ENCODE results near the gene NFATC3.
"Not testable (repeated sequence)": the region's sequence is repeated elsewhere in the genome, so short reads cannot be mapped to it uniquely, and the experiment has no call there.

NFATC3 gene

DNA sequence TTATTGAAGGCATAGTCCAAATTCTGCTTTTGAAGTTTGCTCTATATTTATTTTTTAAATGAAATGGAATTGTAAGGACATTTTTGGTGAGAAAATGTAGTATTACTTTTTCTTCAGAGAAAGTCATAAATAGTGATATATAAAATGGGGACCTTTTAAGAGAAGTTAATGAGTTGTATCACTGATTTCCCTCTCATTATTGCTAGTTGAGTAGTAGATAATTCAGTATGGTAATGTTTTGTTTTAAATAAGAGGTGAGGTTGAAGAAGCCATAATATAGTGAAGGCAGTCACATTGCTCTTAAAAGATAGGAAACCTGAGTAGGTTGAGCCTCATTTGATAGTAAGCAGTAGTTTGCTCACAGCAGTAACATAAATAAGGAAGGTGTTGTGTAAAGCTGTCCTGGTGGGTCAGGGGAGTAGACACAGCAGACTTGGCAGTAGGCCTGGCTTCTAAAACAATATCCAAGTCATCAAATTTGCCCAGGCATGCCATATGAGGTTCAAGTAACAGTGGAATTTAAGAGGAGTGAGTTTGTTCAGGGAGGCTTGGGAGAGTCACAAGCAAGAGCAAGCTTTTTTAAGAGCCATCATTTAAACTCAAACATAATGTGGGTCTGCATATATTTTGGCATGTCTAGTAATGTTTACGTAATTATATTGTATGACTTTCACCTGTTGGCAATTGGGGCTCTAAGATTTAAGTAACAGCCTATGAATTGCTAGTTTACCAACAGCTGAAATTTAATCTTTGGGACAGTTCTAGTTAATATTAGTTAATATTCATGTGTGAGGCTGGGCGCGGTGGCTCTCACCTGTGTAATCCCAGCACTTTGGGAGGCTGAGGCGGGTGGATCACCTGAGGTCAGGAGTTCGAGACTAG lies 6.5 kb downstream of the NFATC3 start:
- Histone ChIP-seq H3K23ac (ENCODE audit: low read length) (no peak overlapping the region), H3K4ac (ENCODE audit: low read depth, low read length) (no peak overlapping the region), H2AK5ac (ENCODE audit: low read length) (no peak overlapping the region), H3K4me1 (ENCODE audit: control insufficient read depth in 1 of 2, insufficient read depth in 2 of 2, low read length in 2 of 2) (no peaks in the 10 kb centered on the region), H4K8ac (ENCODE audit: low read depth, low read length) (no peak overlapping the region), H2BK12ac (ENCODE audit: low read length) (no peak overlapping the region), H3K36me3 (ENCODE audit: control insufficient read depth in 1 of 2, insufficient read depth in 2 of 2, low read length in 2 of 2) (no peaks in the 10 kb centered on the region), H3K4me2 (ENCODE audit: low read length) (no peak overlapping the region), H3K27ac (ENCODE audit: low read depth, low read length) (no peak overlapping the region), H3K27me3 (ENCODE audit: insufficient read depth, low read length) (no peaks in the 10 kb centered on the region), H3K4me3 (ENCODE audit: low read depth, low read length) (no peak overlapping the region), H3K9ac (ENCODE audit: low read length) (no peak overlapping the region), H2BK5ac (ENCODE audit: low read depth, low read length, poor library complexity) (no peak overlapping the region), H3K79me2 (ENCODE audit: control insufficient read depth, insufficient read depth, low read length, poor library complexity) (peaks cover 1% of the 10 kb centered on the region), H4K12ac (ENCODE audit: low read depth, low read length) (no peak overlapping the region), H2AFZ (ENCODE audit: insufficient read depth, low read length, poor library complexity) (no peak overlapping the region), H3K14ac (ENCODE audit: low read length) (no peak overlapping the region), H3K9me3 (ENCODE audit: insufficient read depth, low read depth, low read length) (no peaks in the 10 kb centered on the region), H2BK120ac (ENCODE audit: insufficient read depth, low read length, poor library complexity) (no peak overlapping the region), H3K79me1 (ENCODE audit: low read length) (no peaks in the 10 kb centered on the region), H3K18ac (ENCODE audit: low read length) (no peak overlapping the region), H4K91ac (ENCODE audit: low read depth, low read length) (no peak overlapping the region)
- WGBS (ENCODE audit: extremely low coverage, insufficient coverage, insufficient read length): no CpG with 5 or more reads among the region's 5 CpGs
- no peak for DNase-seq

- not testable (repeated sequence) for H2BK12ac ChIP-seq (ENCODE audit: low read length); H3K36me3 ChIP-seq (ENCODE audit: control insufficient read depth in 1 of 2, insufficient read depth in 2 of 2, low read length in 2 of 2); H3K18ac ChIP-seq (ENCODE audit: low read length); H2AK5ac ChIP-seq (ENCODE audit: low read length); H3K4me2 ChIP-seq (ENCODE audit: low read length); H2AFZ ChIP-seq (ENCODE audit: insufficient read depth, low read length, poor library complexity); H3K9ac ChIP-seq (ENCODE audit: low read length); H3K27ac ChIP-seq (ENCODE audit: low read depth, low read length); H3K4me3 ChIP-seq (ENCODE audit: low read depth, low read length); H3K4me1 ChIP-seq (ENCODE audit: control insufficient read depth in 1 of 2, insufficient read depth in 2 of 2, low read length in 2 of 2); H4K91ac ChIP-seq (ENCODE audit: low read depth, low read length); H3K14ac ChIP-seq (ENCODE audit: low read length); DNase-seq; H3K27me3 ChIP-seq (ENCODE audit: insufficient read depth, low read length); H3K79me2 ChIP-seq (ENCODE audit: control insufficient read depth, insufficient read depth, low read length, poor library complexity); H3K4ac ChIP-seq (ENCODE audit: low read depth, low read length); H3K9me3 ChIP-seq (ENCODE audit: insufficient read depth, low read depth, low read length); H4K12ac ChIP-seq (ENCODE audit: low read depth, low read length); H4K8ac ChIP-seq (ENCODE audit: low read depth, low read length); H3K79me1 ChIP-seq (ENCODE audit: low read length); H2BK120ac ChIP-seq (ENCODE audit: insufficient read depth, low read length, poor library complexity); H2BK5ac ChIP-seq (ENCODE audit: low read depth, low read length, poor library complexity); H3K23ac ChIP-seq (ENCODE audit: low read length)
- no CpG with 5 or more reads among the region's 10 CpGs for WGBS (ENCODE audit: extremely low coverage, insufficient coverage, insufficient read length)
Measured at GRCh38 chr16:68092275-68092674, 7.1 kb downstream of the NFATC3 start.

- Histone ChIP-seq H3K4me1 (ENCODE audit: control insufficient read depth in 1 of 2, insufficient read depth in 2 of 2, low read length in 2 of 2) (no peaks in the 10 kb centered on the region), H3K23ac (ENCODE audit: low read length) (no peak overlapping the region), H3K27ac (ENCODE audit: low read depth, low read length) (no peak overlapping the region), H3K79me2 (ENCODE audit: control insufficient read depth, insufficient read depth, low read length, poor library complexity) (no peaks in the 10 kb centered on the region), H4K91ac (ENCODE audit: low read depth, low read length) (no peak overlapping the region), H3K79me1 (ENCODE audit: low read length) (no peaks in the 10 kb centered on the region), H3K18ac (ENCODE audit: low read length) (no peak overlapping the region), H2AFZ (ENCODE audit: insufficient read depth, low read length, poor library complexity) (no peak overlapping the region), H2BK5ac (ENCODE audit: low read depth, low read length, poor library complexity) (no peak overlapping the region), H2BK12ac (ENCODE audit: low read length) (no peak overlapping the region), H3K36me3 (ENCODE audit: control insufficient read depth in 1 of 2, insufficient read depth in 2 of 2, low read length in 2 of 2) (no peaks in the 10 kb centered on the region), H2BK120ac (ENCODE audit: insufficient read depth, low read length, poor library complexity) (no peak overlapping the region), H4K12ac (ENCODE audit: low read depth, low read length) (no peak overlapping the region), H3K9ac (ENCODE audit: low read length) (no peak overlapping the region), H3K4ac (ENCODE audit: low read depth, low read length) (no peak overlapping the region), H3K14ac (ENCODE audit: low read length) (no peak overlapping the region), H3K27me3 (ENCODE audit: insufficient read depth, low read length) (no peaks in the 10 kb centered on the region), H2AK5ac (ENCODE audit: low read length) (no peak overlapping the region), H4K8ac (ENCODE audit: low read depth, low read length) (no peak overlapping the region), H3K4me3 (ENCODE audit: low read depth, low read length) (no peak overlapping the region), H3K4me2 (ENCODE audit: low read length) (no peak overlapping the region), H3K9me3 (ENCODE audit: insufficient read depth, low read depth, low read length) (no peaks in the 10 kb centered on the region)
- DNase-seq: peak in 1 of 2 donors; percentile 10
- WGBS (ENCODE audit: extremely low coverage, insufficient coverage, insufficient read length): no CpG with 5 or more reads among the region's 5 CpGs
Measured at GRCh38 chr16:68093816-68094613, 8.8 kb downstream of the NFATC3 start.

GRCh38 chr16:68094614-68094934 lies 9.4 kb downstream of the NFATC3 start:
- Histone ChIP-seq H3K79me1 (ENCODE audit: low read length) (no peaks in the 10 kb centered on the region), H3K4me2 (ENCODE audit: low read length) (no peak overlapping the region), H3K27me3 (ENCODE audit: insufficient read depth, low read length) (no peaks in the 10 kb centered on the region), H4K8ac (ENCODE audit: low read depth, low read length) (no peak overlapping the region), H3K14ac (ENCODE audit: low read length) (no peak overlapping the region), H3K4me3 (ENCODE audit: low read depth, low read length) (no peak overlapping the region), H2AK5ac (ENCODE audit: low read length) (no peak overlapping the region), H2BK120ac (ENCODE audit: insufficient read depth, low read length, poor library complexity) (no peak overlapping the region), H3K79me2 (ENCODE audit: control insufficient read depth, insufficient read depth, low read length, poor library complexity) (no peaks in the 10 kb centered on the region), H3K9ac (ENCODE audit: low read length) (no peak overlapping the region), H2AFZ (ENCODE audit: insufficient read depth, low read length, poor library complexity) (no peak overlapping the region), H3K4ac (ENCODE audit: low read depth, low read length) (no peak overlapping the region), H3K4me1 (ENCODE audit: control insufficient read depth in 1 of 2, insufficient read depth in 2 of 2, low read length in 2 of 2) (no peaks in the 10 kb centered on the region), H3K23ac (ENCODE audit: low read length) (no peak overlapping the region), H3K9me3 (ENCODE audit: insufficient read depth, low read depth, low read length) (no peaks in the 10 kb centered on the region), H4K12ac (ENCODE audit: low read depth, low read length) (no peak overlapping the region), H4K91ac (ENCODE audit: low read depth, low read length) (no peak overlapping the region), H3K27ac (ENCODE audit: low read depth, low read length) (no peak overlapping the region), H2BK5ac (ENCODE audit: low read depth, low read length, poor library complexity) (no peak overlapping the region), H2BK12ac (ENCODE audit: low read length) (no peak overlapping the region), H3K36me3 (ENCODE audit: control insufficient read depth in 1 of 2, insufficient read depth in 2 of 2, low read length in 2 of 2) (no peaks in the 10 kb centered on the region), H3K18ac (ENCODE audit: low read length) (no peak overlapping the region)
- WGBS (ENCODE audit: extremely low coverage, insufficient coverage, insufficient read length): no CpG with 5 or more reads among the region's 4 CpGs
- no peak for DNase-seq
